Prostate gland (tissue), 2 donors: Measurements from ENCODE around the gene RIOX2. TPM values are rescaled to one million over a fixed set of nuclear protein-coding genes. Genes with fewer than 3 reads are reported as not detected.

Source experiments
- DNase-seq: peaks from one replicate; pipeline ENCODE4 v3.0.0-alpha.2; 2019; ENCODE audit warnings: low spot score
- H3K27ac ChIP-seq, 2 donors: fragments of 200-600 bp; sonication (generic); 2 replicates each; pipeline ENCODE4 v1.5.1; 2017 to 2019
- H3K27me3 ChIP-seq: fragments of 200-600 bp; sonication (generic); replicated peaks from 2 replicates; pipeline ENCODE4 v1.5.1; 2019; ENCODE audit not compliant: insufficient read depth
- H3K36me3 ChIP-seq, 2 donors: fragments of 200-600 bp; sonication (generic); 1 replicate in 1 of 2; 2 replicates in 1 of 2; pipeline versions ENCODE4 v1.5.1 to v1.8.1; 2017 to 2019
- H3K4me1 ChIP-seq: fragments of 200-600 bp; sonication (generic); replicated peaks from 2 replicates; pipeline ENCODE4 v1.5.1; 2019
- H3K4me3 ChIP-seq, 2 donors: fragments of 200-600 bp; sonication (generic); 2 replicates each; pipeline ENCODE4 v1.5.1; 2017 to 2019
- H3K9me3 ChIP-seq: fragments of 200-600 bp; sonication (generic); 2 replicates; pipeline ENCODE4 v1.5.1; 2017
- CTCF ChIP-seq, 4 experiments: fragments of 200-600 bp in 2 of 4; fragments of 450-650 bp in 2 of 4; sonication (generic) in 2 of 4; IDR thresholded peaks; 1 replicate in 3 of 4; 2 replicates in 1 of 4; pipeline ENCODE4 v1.5.1; 2016 to 2019; ENCODE audit warnings: antibody characterized with exemption in 4 of 4, mild to moderate bottlenecking in 2 of 4, moderate library complexity in 2 of 4
- POLR2A ChIP-seq: fragments of 450-650 bp; IDR thresholded peaks from one replicate; pipeline ENCODE4 v1.6.1; 2016; ENCODE audit warnings: antibody characterized with exemption, mild to moderate bottlenecking
- POLR2AphosphoS5 ChIP-seq: sonication (generic); formaldehyde crosslinking; IDR thresholded peaks from one replicate; pipeline ENCODE4 v1.6.1; 2017; ENCODE audit warnings: antibody characterized with exemption
- WGBS: methylation state at CpG from one replicate; pipeline ENCODE4 v1.1.5; 2018; 5-methylcytosine and 5-hydroxymethylcytosine counted together
- intact Hi-C: fragments of 100-400 bp; cut with DNase I; formaldehyde crosslinking; loops from one replicate; pipeline ENCODE4 v1.14.2; 2022
- total RNA-seq, 2 donors: library from RNA; depleted of rRNA; stranded (reverse); fragments of >200 nt; gene quantifications; one replicate each; pipeline ENCODE4 v1.1.0, GENCODE V29; 2016

RIOX2 gene
- total RNA-seq, 2 donors from 2014 or later, result 18.1 to 20.2 TPM

- Histone ChIP-seq H3K27me3 (no peaks in the 10 kb centered on the region), H3K9me3 (no peaks in the 10 kb centered on the region), H3K4me3 (no peak overlapping the region), H3K36me3 (no peaks in the 10 kb centered on the region), H3K27ac (no peak overlapping the region), H3K4me1 (no peaks in the 10 kb centered on the region)
- 96% methylated on average over 3 of the region's 3 CpGs for WGBS
- intact Hi-C loops, result no loop called here
- DNase-seq, result no peak
- TF ChIP-seq POLR2A (no peak), CTCF (IDR thresholded peaks at IDR 0.05) (no peak), POLR2AphosphoS5 (no peak)
Observed at GRCh38 chr3:97896547-97896946, 75.7 kb downstream of the RIOX2 start.

DNA sequence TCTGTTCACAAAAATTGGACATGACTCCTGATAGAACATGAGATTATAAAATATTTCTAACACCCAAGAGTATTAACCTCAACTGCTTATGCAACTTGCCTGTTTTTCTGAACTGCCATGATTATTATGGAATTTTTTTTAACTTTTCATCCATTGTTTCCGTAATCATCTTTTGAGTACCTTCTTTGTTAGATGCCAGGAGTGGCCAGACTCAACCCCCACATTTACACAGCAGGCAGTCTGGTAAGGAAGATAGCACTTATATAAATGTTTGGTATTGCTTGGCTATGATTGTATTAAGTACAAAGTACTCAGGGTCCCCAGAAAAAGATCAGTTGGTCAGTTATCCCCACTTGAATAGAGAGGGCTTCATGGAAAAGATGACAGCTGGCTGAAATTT lies 76.1 kb downstream of the RIOX2 start:
- Histone ChIP-seq H3K4me3 (no peak overlapping the region), H3K4me1 (no peaks in the 10 kb centered on the region), H3K27me3 (no peaks in the 10 kb centered on the region), H3K27ac (no peak overlapping the region), H3K36me3 (no peaks in the 10 kb centered on the region), H3K9me3 (no peaks in the 10 kb centered on the region)
- no peak for DNase-seq
- TF ChIP-seq POLR2AphosphoS5 (no peak), POLR2A (no peak), CTCF (IDR thresholded peaks at IDR 0.05) (no peak)
- WGBS, result 96% methylated on average over 1 of the region's 1 CpG
- intact Hi-C loops, result no loop called here

DNA sequence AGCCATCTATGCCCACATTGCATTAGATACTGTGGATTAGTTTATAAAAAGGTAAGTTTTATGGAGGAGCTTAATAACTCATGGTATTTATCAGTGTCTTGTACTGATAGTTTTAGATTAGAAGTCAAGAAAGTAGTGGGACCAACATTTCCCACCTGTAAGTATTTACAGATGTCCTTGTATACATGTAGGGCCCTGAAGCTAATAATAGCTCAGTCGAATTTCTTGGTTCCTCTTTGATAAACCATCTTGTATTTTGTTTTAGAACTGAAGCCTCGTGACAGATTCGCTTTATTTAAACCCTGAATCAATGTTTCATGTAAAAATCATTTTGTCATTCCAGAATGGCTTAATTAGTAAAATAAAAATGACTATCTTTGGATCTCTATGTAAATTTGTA lies 77.0 kb downstream of the RIOX2 start:
- no peaks in the 10 kb centered on the region for H3K27me3 ChIP-seq
- intact Hi-C loops, result no loop called here
- no peaks in the 10 kb centered on the region for H3K9me3 ChIP-seq
- H3K4me3 ChIP-seq, result no peak overlapping the region
- no peak overlapping the region for H3K27ac ChIP-seq
- WGBS, result 87% methylated on average over 3 of the region's 3 CpGs
- DNase-seq, result no peak
- H3K36me3 ChIP-seq, result no peaks in the 10 kb centered on the region
- TF ChIP-seq POLR2AphosphoS5 (no peak), CTCF (IDR thresholded peaks at IDR 0.05) (no peak), POLR2A (no peak)
- H3K4me1 ChIP-seq, result no peaks in the 10 kb centered on the region

- TF ChIP-seq POLR2A, result no peak
- no peak for TF ChIP-seq CTCF (IDR thresholded peaks at IDR 0.05)
- no peak for TF ChIP-seq POLR2AphosphoS5
- Histone ChIP-seq H3K27me3 (no peaks in the 10 kb centered on the region), H3K4me3 (no peak overlapping the region), H3K9me3 (no peaks in the 10 kb centered on the region), H3K4me1 (no peaks in the 10 kb centered on the region), H3K36me3 (no peaks in the 10 kb centered on the region), H3K27ac (no peak overlapping the region)
- WGBS, result 89% methylated on average over 1 of the region's 1 CpG
- intact Hi-C loops, result no loop called here
- DNase-seq, result no peak
Observed at GRCh38 chr3:97892852-97893251, 79.4 kb downstream of the RIOX2 start.

Other genes with a start within 250 kb of the RIOX2 start
- 1 to 10 TPM; 4.9 to 7.6 TPM for gene ARL6, start 207.7 kb downstream of the RIOX2 start, total RNA-seq
- gene CRYBG3, start 150.4 kb downstream of the RIOX2 start, total RNA-seq, result 10 to 100 TPM; 22.0 to 23.5 TPM
- gene GABRR3, start 62.9 kb upstream of the RIOX2 start, total RNA-seq, result under 1 TPM in 1 of 2 donors, not detected in 1; 0.34 TPM
- gene OR5AC2, start 114.7 kb upstream of the RIOX2 start, total RNA-seq, result not detected
- not detected for gene OR5H1, start 158.3 kb upstream of the RIOX2 start, total RNA-seq
- gene OR5H14, start 175.0 kb upstream of the RIOX2 start, total RNA-seq, result not detected
- gene OR5H15, start 194.3 kb upstream of the RIOX2 start, total RNA-seq, result not detected